Cardiac muscle cell (in vitro differentiated cells and primary cell): ENCODE data around the gene GPR84. TPM values are rescaled to one million over a fixed set of nuclear protein-coding genes. Genes with fewer than 3 reads are reported as not detected.

Experiments used
- DNase-seq, 2 donors: peaks; one replicate each; pipeline versions ENCODE4 v3.0.0 to v3.0.0-alpha.2; 2010 to 2017; ENCODE audit warnings: low read depth in 1 of 2, low spot score in 1 of 2
- H3K27ac ChIP-seq: fragments of 200-600 bp; sonication (generic); 2 replicates; pipeline ENCODE4 v1.5.1; 2016
- H3K27me3 ChIP-seq: fragments of 200-600 bp; sonication (generic); 2 replicates; pipeline ENCODE4 v1.6.0; 2016; ENCODE audit warnings: control low read depth
- H3K36me3 ChIP-seq: fragments of 200-600 bp; sonication (generic); 2 replicates; pipeline ENCODE4 v1.5.1; 2016; ENCODE audit warnings: control low read depth
- H3K4me1 ChIP-seq: fragments of 200-600 bp; sonication (generic); 2 replicates; pipeline ENCODE4 v1.8.1; 2017; ENCODE audit warnings: low read depth, mild to moderate bottlenecking, mixed run types
- H3K4me3 ChIP-seq: fragments of 200-600 bp; sonication (generic); 2 replicates; pipeline ENCODE4 v1.5.1; 2016; ENCODE audit warnings: mild to moderate bottlenecking
- H3K9me3 ChIP-seq: fragments of 200-600 bp; sonication (generic); 2 replicates; pipeline ENCODE4 v1.5.1; 2017; ENCODE audit warnings: low read depth, mild to moderate bottlenecking, control low read depth
- polyA plus RNA-seq: library from polyadenylated mRNA; unstranded; fragments of >200 nt; fragmentation: Nextera tagmentation; extraction: Ambion mirVana; gene quantifications from 2 replicates; pipeline ENCODE4 v1.2.1, GENCODE V29; 2016
- total RNA-seq: library from RNA; depleted of rRNA; stranded (reverse); fragments of >200 nt; gene quantifications from 2 replicates; pipeline ENCODE4 v1.2.3, GENCODE V29; 2016
- TF ChIP-seq, protein P1 (sequence below): IDR thresholded peaks from 2 replicates; pipeline ENCODE4 v1.5.1; 2012; ENCODE audit warnings: low read depth, mild to moderate bottlenecking, low read length

Gene GPR84
- total and polyA plus RNA-seq, 2 experiments from 2014 or later, result 0.09 TPM; not detected in 1

DNA sequence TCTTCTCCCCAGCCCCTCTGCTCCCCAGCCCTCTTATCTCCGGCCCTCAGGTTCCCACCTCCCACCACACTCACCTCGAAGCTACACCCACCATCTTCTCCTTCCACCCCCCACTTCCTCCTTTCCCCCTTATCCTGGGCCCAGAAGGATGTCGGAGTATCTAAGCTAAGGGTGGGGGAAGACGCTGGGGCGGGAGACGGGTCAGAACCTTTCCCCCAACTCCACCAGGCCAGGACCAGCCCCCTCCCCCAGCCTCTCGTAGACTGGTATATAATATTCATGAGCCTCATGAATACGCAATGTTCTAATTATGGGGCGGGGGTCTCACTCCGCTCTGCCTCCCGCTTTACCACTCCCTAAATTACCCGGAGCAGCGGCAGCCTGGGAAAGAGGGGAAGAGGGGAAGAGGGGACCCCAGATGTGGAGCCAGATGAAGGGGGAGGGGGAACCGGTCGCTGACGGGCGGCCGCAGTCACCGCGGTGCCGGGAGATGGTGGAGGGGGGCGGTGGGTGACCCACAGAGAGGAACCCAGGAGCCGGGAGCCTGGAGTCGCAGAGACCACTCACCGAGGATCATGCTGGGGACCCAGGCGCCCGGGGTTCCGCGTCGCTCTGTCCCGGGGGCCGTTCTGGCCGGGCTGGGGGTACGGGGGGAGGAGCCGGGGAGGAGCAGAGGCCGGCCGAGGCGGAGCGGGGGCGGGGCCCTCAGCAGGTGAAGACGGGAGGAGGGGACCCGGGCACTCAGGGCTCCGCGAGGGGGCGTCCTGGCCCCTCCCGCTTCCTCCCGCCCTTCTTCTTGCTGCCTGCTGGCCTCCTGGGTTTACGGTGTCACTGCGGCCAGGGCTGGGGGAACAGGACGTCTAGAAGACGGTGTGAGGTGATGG, 26.6 kb upstream of the GPR84 start:
- no peaks in the 10 kb centered on the region for H3K9me3 ChIP-seq
- peak in 1 of 2 donors; percentile 81 for DNase-seq
- H3K4me3 ChIP-seq, result peak overlapping the region; percentile 60
- TF ChIP-seq, protein P1, sequence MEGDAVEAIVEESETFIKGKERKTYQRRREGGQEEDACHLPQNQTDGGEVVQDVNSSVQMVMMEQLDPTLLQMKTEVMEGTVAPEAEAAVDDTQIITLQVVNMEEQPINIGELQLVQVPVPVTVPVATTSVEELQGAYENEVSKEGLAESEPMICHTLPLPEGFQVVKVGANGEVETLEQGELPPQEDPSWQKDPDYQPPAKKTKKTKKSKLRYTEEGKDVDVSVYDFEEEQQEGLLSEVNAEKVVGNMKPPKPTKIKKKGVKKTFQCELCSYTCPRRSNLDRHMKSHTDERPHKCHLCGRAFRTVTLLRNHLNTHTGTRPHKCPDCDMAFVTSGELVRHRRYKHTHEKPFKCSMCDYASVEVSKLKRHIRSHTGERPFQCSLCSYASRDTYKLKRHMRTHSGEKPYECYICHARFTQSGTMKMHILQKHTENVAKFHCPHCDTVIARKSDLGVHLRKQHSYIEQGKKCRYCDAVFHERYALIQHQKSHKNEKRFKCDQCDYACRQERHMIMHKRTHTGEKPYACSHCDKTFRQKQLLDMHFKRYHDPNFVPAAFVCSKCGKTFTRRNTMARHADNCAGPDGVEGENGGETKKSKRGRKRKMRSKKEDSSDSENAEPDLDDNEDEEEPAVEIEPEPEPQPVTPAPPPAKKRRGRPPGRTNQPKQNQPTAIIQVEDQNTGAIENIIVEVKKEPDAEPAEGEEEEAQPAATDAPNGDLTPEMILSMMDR, result peak; percentile 14
- H3K4me1 ChIP-seq, result peaks cover 40% of the 10 kb centered on the region
- H3K36me3 ChIP-seq, result peaks cover 9% of the 10 kb centered on the region
- H3K27ac ChIP-seq, result peak overlapping the region; percentile 10
- H3K27me3 ChIP-seq, result no peaks in the 10 kb centered on the region

DNA sequence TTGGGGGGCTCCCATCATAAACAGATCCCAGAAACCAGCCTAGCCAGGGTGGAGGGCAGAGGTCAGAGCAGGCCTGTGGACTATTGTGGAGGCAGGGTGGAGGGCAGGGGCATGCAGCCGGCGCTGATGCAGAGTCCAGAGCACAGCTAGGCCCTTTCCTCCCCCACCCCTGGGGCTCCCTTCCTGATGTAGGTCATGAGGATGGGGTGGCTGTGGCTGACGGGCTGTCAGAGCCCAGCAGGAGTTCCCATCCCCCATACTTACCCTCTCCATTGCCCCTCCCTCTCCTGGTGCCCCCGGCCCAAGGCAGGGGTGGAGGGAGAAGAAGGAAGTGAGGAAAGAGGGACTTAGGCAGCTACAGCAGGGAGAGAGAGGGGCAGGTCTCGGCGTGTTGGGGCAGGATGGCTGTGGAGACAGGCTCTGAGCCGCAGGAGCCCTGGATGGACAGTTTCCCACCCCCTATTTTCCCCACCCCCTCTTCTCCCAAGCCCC, 25.9 kb upstream of the GPR84 start:
- TF ChIP-seq, protein P1, result no peak
- Histone ChIP-seq H3K9me3 (no peaks in the 10 kb centered on the region), H3K4me1 (peaks cover 47% of the 10 kb centered on the region), H3K36me3 (peaks cover 4% of the 10 kb centered on the region), H3K27ac (peak overlapping the region; percentile 10), H3K4me3 (peak overlapping the region; percentile 60), H3K27me3 (no peaks in the 10 kb centered on the region)
- peak in 1 of 2 donors; percentile 59 for DNase-seq

DNA sequence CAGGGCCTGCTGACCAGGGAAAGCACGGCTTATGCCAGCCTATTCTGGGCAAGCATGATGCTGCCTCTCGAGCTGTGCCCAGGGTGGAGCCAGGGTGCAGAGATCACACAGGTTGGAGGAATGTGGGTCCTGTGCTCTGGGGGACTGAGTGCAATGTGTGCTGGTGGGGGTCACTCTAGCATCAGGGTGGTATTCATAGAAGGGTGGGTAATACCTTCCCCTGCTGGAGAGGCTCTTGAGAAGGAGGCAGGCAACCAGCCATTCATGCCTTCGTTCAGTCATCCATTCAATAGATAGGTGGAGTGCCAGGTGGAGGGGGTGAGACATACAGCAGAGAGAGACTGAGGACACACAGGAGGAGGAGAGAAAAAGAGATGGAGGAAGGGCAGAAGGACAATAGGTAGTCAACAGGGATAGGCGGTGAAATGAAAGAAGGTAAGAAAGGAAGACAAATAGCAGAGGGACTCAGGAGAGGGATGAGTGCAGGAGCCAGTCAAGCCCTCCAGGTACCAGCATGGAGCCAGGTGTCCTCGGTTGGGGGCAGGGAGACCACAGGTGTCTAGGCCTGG, 25.4 kb upstream of the GPR84 start:
- H3K4me1 ChIP-seq, result peaks cover 52% of the 10 kb centered on the region
- H3K9me3 ChIP-seq, result no peaks in the 10 kb centered on the region
- TF ChIP-seq, protein P1, result no peak
- H3K27me3 ChIP-seq, result no peaks in the 10 kb centered on the region
- H3K36me3 ChIP-seq, result no peaks in the 10 kb centered on the region
- H3K27ac ChIP-seq, result peak overlapping the region; percentile 83
- no peak for DNase-seq
- H3K4me3 ChIP-seq, result peak overlapping the region; percentile 60

DNA sequence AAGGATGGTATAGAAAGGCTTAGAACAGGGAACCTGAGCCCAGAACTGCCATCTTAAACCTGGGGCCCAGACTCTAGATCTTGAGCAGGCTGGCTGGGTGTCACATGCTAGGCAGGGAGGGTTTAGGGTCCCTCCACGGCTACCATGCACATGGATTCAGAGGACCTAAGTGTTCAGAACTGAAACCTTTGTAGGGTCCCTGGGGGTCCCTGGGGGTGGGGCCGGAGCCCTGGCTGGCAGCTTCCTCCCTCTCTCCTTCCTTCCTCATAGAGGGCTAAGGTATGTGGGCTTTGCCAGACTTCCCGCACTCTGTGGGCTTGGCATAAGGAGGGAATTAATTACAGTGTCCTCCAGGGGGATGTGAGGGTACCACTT, 24.8 kb upstream of the GPR84 start:
- no peaks in the 10 kb centered on the region for H3K36me3 ChIP-seq
- no peak overlapping the region for H3K4me3 ChIP-seq
- H3K27ac ChIP-seq, result peak overlapping the region; percentile 83
- no peaks in the 10 kb centered on the region for H3K9me3 ChIP-seq
- H3K4me1 ChIP-seq, result peaks cover 58% of the 10 kb centered on the region
- DNase-seq, result no peak
- H3K27me3 ChIP-seq, result no peaks in the 10 kb centered on the region
- TF ChIP-seq, protein P1, result no peak

DNA sequence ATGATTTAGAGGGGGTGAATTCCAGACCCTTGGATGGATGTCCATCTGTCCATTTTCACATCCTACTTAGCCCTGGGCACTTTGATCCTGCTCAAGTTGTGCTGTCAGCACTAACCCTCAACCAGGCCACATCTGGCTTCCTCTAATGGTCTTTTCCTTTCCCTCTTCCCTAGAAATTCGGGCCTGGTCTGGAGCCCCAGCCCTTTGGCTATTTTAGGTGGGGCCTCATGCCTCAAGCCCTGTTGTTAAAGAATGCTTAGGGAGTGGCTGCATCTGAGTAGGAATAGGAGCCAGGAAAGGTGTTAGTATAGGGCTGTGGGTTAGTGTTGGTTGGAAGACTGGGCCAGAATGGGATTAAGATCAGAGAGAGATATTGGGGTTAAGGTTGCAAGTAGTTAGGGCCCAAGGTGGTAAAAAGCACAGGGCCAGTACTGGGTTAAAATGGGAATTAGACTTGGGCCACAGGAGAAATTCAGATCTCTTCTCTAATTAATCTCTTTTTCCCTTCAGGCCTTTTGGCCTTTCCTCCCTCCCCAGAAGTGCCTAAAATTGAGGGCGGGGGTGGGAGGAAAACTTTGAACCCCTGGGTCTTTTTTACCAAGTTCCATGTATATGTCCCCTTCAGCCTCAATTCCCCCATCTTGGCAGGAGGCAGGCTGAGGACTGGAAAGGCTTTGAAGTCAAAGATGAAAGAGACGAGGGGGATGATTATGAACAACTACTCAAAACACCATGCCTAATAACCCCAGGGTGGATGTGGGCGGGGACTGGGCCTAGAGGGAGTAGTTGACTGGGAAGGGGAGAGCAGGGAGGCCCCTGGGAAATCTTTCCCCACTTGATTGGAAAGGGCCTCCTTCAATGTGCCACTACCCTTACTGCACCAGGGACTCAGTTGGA, 24.2 kb upstream of the GPR84 start:
- peak overlapping the region; percentile 83 for H3K27ac ChIP-seq
- TF ChIP-seq, protein P1, result no peak
- DNase-seq, result peak in 1 of 2 donors; percentile 41
- no peak overlapping the region for H3K4me3 ChIP-seq
- H3K27me3 ChIP-seq, result no peaks in the 10 kb centered on the region
- H3K36me3 ChIP-seq, result no peaks in the 10 kb centered on the region
- peaks cover 60% of the 10 kb centered on the region for H3K4me1 ChIP-seq
- no peaks in the 10 kb centered on the region for H3K9me3 ChIP-seq
